Fibroblast of mammary gland (primary cell): ENCODE data around the gene ZNF804B.

Experiments used
- DNase-seq: peaks from one replicate; pipeline ENCODE4 v3.0.0-alpha.2; 2010; ENCODE audit warnings: low read depth
- H3K4me3 ChIP-seq: 2 replicates; pipeline ENCODE4 v1.5.1; 2011; ENCODE audit warnings: low read depth, mild to moderate bottlenecking, low read length, moderate library complexity; ENCODE audit not compliant: control insufficient read depth
- TF ChIP-seq, protein P1 (sequence below): conservative IDR thresholded peaks from 2 replicates; pipeline ENCODE4 v1.5.1; 2011; ENCODE audit warnings: low read depth, low read length, inconsistent platforms; ENCODE audit not compliant: control insufficient read depth, insufficient read depth

Gene ZNF804B

DNA sequence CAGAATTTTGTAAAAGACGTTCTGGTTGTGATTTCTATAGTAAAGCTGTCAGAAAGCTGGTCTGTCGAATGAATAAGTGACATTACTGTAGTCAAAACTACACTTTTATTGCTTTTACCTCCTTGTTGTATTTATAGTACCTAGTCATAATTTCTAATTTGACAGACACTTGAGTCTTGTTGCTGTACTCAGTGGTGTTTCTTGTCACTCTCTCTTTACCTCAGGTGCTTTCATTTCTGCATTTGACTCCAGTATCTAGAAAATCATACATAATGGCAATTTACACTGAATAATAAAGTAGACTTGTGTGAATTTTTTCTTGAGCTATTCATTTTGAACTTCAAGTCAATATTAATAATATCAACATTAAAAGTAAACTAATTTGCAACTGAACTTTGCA, 293.6 kb downstream of the ZNF804B start:
- no peak overlapping the region for H3K4me3 ChIP-seq
- DNase-seq, result no peak
- TF ChIP-seq, protein P1, sequence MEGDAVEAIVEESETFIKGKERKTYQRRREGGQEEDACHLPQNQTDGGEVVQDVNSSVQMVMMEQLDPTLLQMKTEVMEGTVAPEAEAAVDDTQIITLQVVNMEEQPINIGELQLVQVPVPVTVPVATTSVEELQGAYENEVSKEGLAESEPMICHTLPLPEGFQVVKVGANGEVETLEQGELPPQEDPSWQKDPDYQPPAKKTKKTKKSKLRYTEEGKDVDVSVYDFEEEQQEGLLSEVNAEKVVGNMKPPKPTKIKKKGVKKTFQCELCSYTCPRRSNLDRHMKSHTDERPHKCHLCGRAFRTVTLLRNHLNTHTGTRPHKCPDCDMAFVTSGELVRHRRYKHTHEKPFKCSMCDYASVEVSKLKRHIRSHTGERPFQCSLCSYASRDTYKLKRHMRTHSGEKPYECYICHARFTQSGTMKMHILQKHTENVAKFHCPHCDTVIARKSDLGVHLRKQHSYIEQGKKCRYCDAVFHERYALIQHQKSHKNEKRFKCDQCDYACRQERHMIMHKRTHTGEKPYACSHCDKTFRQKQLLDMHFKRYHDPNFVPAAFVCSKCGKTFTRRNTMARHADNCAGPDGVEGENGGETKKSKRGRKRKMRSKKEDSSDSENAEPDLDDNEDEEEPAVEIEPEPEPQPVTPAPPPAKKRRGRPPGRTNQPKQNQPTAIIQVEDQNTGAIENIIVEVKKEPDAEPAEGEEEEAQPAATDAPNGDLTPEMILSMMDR, result no peak

DNA sequence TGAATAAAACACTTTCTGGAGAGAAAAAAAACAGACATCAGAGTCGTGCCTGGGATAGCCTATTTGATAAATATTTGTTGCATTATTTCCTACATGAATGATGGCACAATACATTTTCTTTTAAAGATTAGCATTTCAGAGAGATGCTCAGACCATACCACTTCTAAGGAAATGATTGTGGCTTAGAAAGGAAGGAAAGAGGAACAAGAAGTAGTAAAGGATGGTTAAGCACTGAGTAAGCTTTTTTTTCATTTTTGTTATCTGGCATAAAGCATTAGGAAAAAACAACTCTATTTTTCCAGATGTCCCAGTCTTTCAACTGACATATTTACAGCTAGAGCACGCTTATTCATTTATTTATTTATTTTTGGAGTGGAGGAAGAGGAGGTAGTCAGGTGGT, 294.9 kb downstream of the ZNF804B start:
- H3K4me3 ChIP-seq, result no peak overlapping the region
- TF ChIP-seq, protein P1, result no peak
- DNase-seq, result no peak

DNA sequence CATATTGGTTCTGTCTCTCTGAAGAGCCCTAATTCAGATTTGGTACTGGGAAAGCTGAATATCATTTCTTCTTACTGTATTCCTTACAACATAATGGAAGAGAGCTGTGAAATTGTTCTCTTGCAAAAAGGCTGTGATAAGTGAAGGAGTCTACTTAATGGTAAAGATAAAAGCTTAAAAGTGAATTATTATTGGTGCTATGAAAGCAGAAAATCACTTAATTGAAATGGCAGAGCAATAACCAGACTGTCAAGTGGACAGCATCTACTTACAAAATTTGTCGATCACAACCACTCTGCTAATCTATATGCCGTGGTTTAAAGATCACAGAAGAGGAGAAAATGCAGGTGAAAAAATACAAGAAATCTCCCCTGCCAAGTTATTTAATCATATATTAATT, 300.7 kb downstream of the ZNF804B start:
- no peak overlapping the region for H3K4me3 ChIP-seq
- TF ChIP-seq, protein P1, result no peak
- DNase-seq, result no peak

DNA sequence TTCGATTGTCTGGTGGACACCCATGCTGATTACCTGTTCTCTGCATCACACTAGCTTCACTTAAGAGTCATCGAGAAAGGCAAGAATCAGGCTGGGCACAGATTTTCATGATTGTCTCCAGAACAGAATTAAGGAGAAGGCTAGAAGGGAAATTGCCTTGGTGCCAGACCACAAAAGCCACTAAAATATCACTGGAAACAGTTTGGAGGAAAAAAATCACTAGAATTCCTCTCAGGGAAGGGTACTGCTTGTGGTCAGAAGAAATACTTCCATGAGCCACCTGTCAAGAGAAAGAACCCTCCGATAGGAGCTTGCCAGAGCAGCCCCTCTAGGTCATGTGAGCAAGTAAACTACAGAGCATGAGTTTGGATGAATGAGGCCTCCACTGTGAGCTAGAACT, 305.3 kb downstream of the ZNF804B start:
- no peak overlapping the region for H3K4me3 ChIP-seq
- TF ChIP-seq, protein P1, result no peak
- no peak for DNase-seq

DNA sequence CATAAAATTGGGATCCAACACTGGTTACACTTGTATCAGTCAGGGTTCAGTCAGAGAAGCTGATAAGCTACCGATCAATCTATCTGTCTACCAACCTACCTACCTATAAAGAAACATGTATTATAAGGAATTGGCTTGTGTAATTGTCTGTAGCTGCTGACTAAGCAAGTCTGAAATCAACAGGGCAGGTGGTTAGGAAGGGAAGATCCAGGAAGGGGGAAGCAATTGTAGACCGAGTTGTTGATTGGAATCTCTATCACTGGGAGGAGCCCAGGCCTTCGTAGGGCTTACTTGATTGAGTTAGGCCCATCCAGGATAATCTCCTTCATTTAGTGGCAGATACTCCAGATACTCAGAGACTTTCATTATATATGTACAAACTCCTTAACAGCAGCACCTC, 307.5 kb downstream of the ZNF804B start:
- H3K4me3 ChIP-seq, result no peak overlapping the region
- no peak for DNase-seq
- TF ChIP-seq, protein P1, result no peak

DNA sequence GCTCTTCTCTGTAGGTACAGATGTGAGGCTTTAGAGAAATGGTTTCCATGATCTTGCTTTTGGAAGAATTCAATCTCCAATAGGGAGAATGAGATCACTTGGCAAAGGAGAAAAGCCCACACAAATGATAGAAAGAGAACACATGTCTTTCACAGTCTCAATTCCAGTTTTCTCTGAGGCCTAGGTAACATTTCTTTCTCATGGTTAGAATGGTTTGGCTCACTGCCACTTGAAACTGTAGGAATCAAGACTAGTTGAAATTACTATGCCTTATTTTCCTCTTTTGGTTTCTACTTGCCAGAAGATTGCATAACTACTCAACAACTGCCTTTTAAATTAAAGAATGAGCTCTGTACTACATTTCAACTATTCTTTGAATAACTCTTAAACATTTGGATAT, 312.6 kb downstream of the ZNF804B start:
- TF ChIP-seq, protein P1, result no peak
- H3K4me3 ChIP-seq, result no peak overlapping the region
- DNase-seq, result no peak

DNA sequence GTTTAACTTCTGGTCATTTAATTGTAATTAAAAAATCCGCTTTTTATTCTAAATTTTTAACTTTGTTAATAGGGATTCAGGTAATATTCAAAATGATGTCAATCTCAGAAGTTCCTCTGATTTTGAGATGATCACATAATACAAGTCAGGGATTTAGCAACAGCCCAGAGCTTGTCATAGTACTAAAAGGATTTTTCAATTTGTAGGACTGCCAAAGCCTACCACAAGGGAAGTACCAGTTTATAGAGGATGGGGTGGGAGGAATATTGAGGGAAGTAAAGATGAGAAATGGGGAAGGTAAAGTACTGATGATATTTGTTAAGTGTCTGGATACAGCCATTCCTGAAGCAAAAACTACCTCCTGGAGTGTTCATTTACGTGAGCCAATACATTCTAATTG, 314.3 kb downstream of the ZNF804B start:
- TF ChIP-seq, protein P1, result no peak
- DNase-seq, result no peak
- H3K4me3 ChIP-seq, result no peak overlapping the region
